ENCODE measurements around the gene ZNF644. TPM values are rescaled to one million over a fixed set of nuclear protein-coding genes. Genes with fewer than 3 reads are reported as not detected.

The ZNF644 gene
- total RNA-seq, 4 donors from 2014 or later, result 38.2 to 79.3 (median 41.0) TPM

GRCh38 chr1:90987841-90988240 is 34.0 kb downstream of the ZNF644 start:
- no peak for DNase-seq (ENCODE audit: low spot score in 2 of 2)
- 98% methylated on average over 2 of the region's 2 CpGs for WGBS
- H3K36me3 ChIP-seq, result no peaks in the 10 kb centered on the region
- peaks cover 2% of the 10 kb centered on the region for H3K4me1 ChIP-seq
- TF ChIP-seq POLR2A (IDR thresholded peaks at IDR 0.05) (no peak), CTCF (IDR thresholded peaks at IDR 0.05) (no peak), POLR2AphosphoS5 (IDR thresholded peaks at IDR 0.05) (no peak)
- H3K9me3 ChIP-seq, result no peaks in the 10 kb centered on the region
- H3K27me3 ChIP-seq, result no peaks in the 10 kb centered on the region
- H3K27ac ChIP-seq, result no peak overlapping the region
- H3K4me3 ChIP-seq, result no peak overlapping the region

GRCh38 chr1:90986953-90987352 is 34.9 kb downstream of the ZNF644 start:
- no peak for TF ChIP-seq POLR2A (IDR thresholded peaks at IDR 0.05)
- no peak for TF ChIP-seq CTCF (IDR thresholded peaks at IDR 0.05)
- no peak for TF ChIP-seq EP300 (IDR thresholded peaks at IDR 0.05)
- TF ChIP-seq POLR2AphosphoS5 (IDR thresholded peaks at IDR 0.05), result no peak
- no peaks in the 10 kb centered on the region for H3K9me3 ChIP-seq
- no peak for DNase-seq (ENCODE audit: low spot score in 2 of 2)
- H3K27ac ChIP-seq, result no peak overlapping the region
- H3K4me1 ChIP-seq, result no peaks in the 10 kb centered on the region
- no peaks in the 10 kb centered on the region for H3K27me3 ChIP-seq
- H3K36me3 ChIP-seq, result no peaks in the 10 kb centered on the region
- 84% methylated on average over 2 of the region's 2 CpGs for WGBS
- no peak overlapping the region for H3K4me3 ChIP-seq

- Histone ChIP-seq H3K27me3 (no peaks in the 10 kb centered on the region), H3K4me1 (no peaks in the 10 kb centered on the region), H3K9me3 (no peaks in the 10 kb centered on the region), H3K27ac (no peak overlapping the region), H3K4me3 (no peak overlapping the region), H3K36me3 (peaks cover 15% of the 10 kb centered on the region)
- 98% methylated on average over 1 of the region's 1 CpG for WGBS
- TF ChIP-seq CTCF (IDR thresholded peaks at IDR 0.05), result no peak
- DNase-seq (ENCODE audit: low spot score in 2 of 2), result no peak
Measured at GRCh38 chr1:90977522-90977921, 44.3 kb downstream of the ZNF644 start.

- H3K27me3 ChIP-seq, result no peaks in the 10 kb centered on the region
- WGBS, result 95% methylated on average over 5 of the region's 5 CpGs
- no peak overlapping the region for H3K27ac ChIP-seq
- no peaks in the 10 kb centered on the region for H3K9me3 ChIP-seq
- H3K4me3 ChIP-seq, result no peak overlapping the region
- no peak for DNase-seq (ENCODE audit: low spot score in 2 of 2)
- TF ChIP-seq EP300 (IDR thresholded peaks at IDR 0.05) (no peak), POLR2AphosphoS5 (IDR thresholded peaks at IDR 0.05) (no peak), CTCF (IDR thresholded peaks at IDR 0.05) (no peak), POLR2A (IDR thresholded peaks at IDR 0.05) (no peak)
- peaks cover 20% of the 10 kb centered on the region for H3K36me3 ChIP-seq
- H3K4me1 ChIP-seq, result no peaks in the 10 kb centered on the region
Measured at GRCh38 chr1:90973897-90974798, 47.7 kb downstream of the ZNF644 start.

GRCh38 chr1:90970208-90970607 is 51.6 kb downstream of the ZNF644 start:
- WGBS, result 86% methylated on average over 1 of the region's 1 CpG

More at GRCh38 chr1:90970208-90970607, 51.6 kb downstream of the ZNF644 start:
- H3K27ac ChIP-seq, result no peak overlapping the region
- H3K4me1 ChIP-seq, result no peaks in the 10 kb centered on the region
- no peak overlapping the region for H3K4me3 ChIP-seq
- no peak for TF ChIP-seq POLR2A (IDR thresholded peaks at IDR 0.05)
- TF ChIP-seq POLR2AphosphoS5 (IDR thresholded peaks at IDR 0.05), result no peak
- TF ChIP-seq CTCF (IDR thresholded peaks at IDR 0.05), result no peak
- no peak for TF ChIP-seq EP300 (IDR thresholded peaks at IDR 0.05)
- no peaks in the 10 kb centered on the region for H3K27me3 ChIP-seq
- no peak for DNase-seq (ENCODE audit: low spot score in 2 of 2)
- no peaks in the 10 kb centered on the region for H3K9me3 ChIP-seq
- peaks cover 9% of the 10 kb centered on the region for H3K36me3 ChIP-seq

Measured in suprapubic skin (tissue), 4 donors.